SK-N-SH (cell line): ENCODE results near the gene C19orf44.

Experiments used
- CTCF ChIP-seq: fragments of 200-600 bp; sonication (generic); IDR thresholded peaks from 2 replicates; pipeline ENCODE4 v1.6.1; 2017; ENCODE audit warnings: antibody characterized with exemption, mild to moderate bottlenecking, moderate library complexity
- MXI1 ChIP-seq: IDR thresholded peaks from 2 replicates; pipeline ENCODE4 v1.6.1; 2012; ENCODE audit warnings: mild to moderate bottlenecking, low read depth, low read length, improper control_type of control experiment
- NRF1 ChIP-seq: IDR thresholded peaks from 2 replicates; pipeline ENCODE4 v1.6.1; 2012; ENCODE audit warnings: low read depth, mild to moderate bottlenecking, low read length
- REST ChIP-seq: IDR thresholded peaks from 2 replicates; pipeline ENCODE4 v1.6.1; 2012; ENCODE audit warnings: mild to moderate bottlenecking, low read depth, low read length, moderate library complexity
- SIN3A ChIP-seq: IDR thresholded peaks from 2 replicates; pipeline ENCODE4 v1.6.1; 2012; ENCODE audit warnings: low read depth, mild to moderate bottlenecking, low read length, moderate library complexity, borderline replicate concordance
- SMC3 ChIP-seq: IDR thresholded peaks from 2 replicates; pipeline ENCODE4 v1.6.1; 2012; ENCODE audit warnings: low read depth, low read length, improper control_type of control experiment
- ZBTB33 ChIP-seq: IDR thresholded peaks from 2 replicates; pipeline ENCODE4 v1.4.0; 2012; ENCODE audit warnings: low read depth, borderline replicate concordance

- TF ChIP-seq CTCF (no peak), ZBTB33 (no peak), REST (no peak), SMC3 (no peak), MXI1 (no peak), SIN3A (no peak), NRF1 (no peak)
These were observed 70.5 kb downstream of the C19orf44 start for GRCh38 chr19:16566702-16567101.
